Measurements from ENCODE around the gene TGOLN2.

- TF ChIP-seq, protein P1, sequence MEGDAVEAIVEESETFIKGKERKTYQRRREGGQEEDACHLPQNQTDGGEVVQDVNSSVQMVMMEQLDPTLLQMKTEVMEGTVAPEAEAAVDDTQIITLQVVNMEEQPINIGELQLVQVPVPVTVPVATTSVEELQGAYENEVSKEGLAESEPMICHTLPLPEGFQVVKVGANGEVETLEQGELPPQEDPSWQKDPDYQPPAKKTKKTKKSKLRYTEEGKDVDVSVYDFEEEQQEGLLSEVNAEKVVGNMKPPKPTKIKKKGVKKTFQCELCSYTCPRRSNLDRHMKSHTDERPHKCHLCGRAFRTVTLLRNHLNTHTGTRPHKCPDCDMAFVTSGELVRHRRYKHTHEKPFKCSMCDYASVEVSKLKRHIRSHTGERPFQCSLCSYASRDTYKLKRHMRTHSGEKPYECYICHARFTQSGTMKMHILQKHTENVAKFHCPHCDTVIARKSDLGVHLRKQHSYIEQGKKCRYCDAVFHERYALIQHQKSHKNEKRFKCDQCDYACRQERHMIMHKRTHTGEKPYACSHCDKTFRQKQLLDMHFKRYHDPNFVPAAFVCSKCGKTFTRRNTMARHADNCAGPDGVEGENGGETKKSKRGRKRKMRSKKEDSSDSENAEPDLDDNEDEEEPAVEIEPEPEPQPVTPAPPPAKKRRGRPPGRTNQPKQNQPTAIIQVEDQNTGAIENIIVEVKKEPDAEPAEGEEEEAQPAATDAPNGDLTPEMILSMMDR (IDR thresholded peaks at IDR 0.05): no peak
- TF ChIP-seq POLR2A (IDR thresholded peaks at IDR 0.05): no peak
These were observed 43.3 kb upstream of the TGOLN2 start for GRCh38 chr2:85371045-85371444.

Measured in uterus (tissue), 2 donors.